Gastrocnemius medialis (tissue), 4 donors: ENCODE measurements around the gene WDR73. TPM values are rescaled to one million over a fixed set of nuclear protein-coding genes. Genes with fewer than 3 reads are reported as not detected.

Source experiments
- ATAC-seq, 2 donors: fragments of 150-250 bp; one replicate each; pipeline ENCODE4 v1.9.1; 2016
- DNase-seq, 2 donors: peaks; one replicate each; pipeline ENCODE4 v3.0.0-alpha.2; 2019
- H3K27ac ChIP-seq, 4 donors: fragments of 200-600 bp; sonication (generic); 1 replicate in 1 of 4; 2 replicates in 3 of 4; pipeline ENCODE4 v1.5.1; 2016 to 2018; ENCODE audit warnings: mild to moderate bottlenecking in 2 of 4, moderate library complexity in 1 of 4
- H3K27me3 ChIP-seq, 3 donors: fragments of 200-600 bp; sonication (generic) in 2 of 3; 1 replicate in 1 of 3; 2 replicates in 2 of 3; pipeline versions ENCODE4 v1.5.1 to v1.6.0; 2016 to 2019; ENCODE audit warnings: mild to moderate bottlenecking in 1 of 3, moderate library complexity in 1 of 3
- H3K36me3 ChIP-seq, 2 donors: fragments of 200-600 bp; sonication (generic) in 1 of 2; one replicate each; pipeline ENCODE4 v1.5.1; 2017 to 2018
- H3K4me1 ChIP-seq, 2 donors: fragments of 200-600 bp; sonication (generic) in 1 of 2; one replicate each; pipeline ENCODE4 v1.5.1; 2016 to 2017; ENCODE audit warnings: mild to moderate bottlenecking in 2 of 2
- H3K4me3 ChIP-seq, 4 donors: fragments of 200-600 bp; sonication (generic) in 3 of 4; 1 replicate in 1 of 4; 2 replicates in 3 of 4; pipeline ENCODE4 v1.5.1; 2016 to 2019; ENCODE audit warnings: mild to moderate bottlenecking in 2 of 4
- H3K9me3 ChIP-seq, 3 donors: fragments of 200-600 bp; sonication (generic) in 2 of 3; 1 replicate in 1 of 3; 2 replicates in 2 of 3; pipeline ENCODE4 v1.5.1; 2016 to 2019
- POLR2A ChIP-seq, 2 donors: fragments of 450-650 bp; IDR thresholded peaks; one replicate each; pipeline ENCODE4 v1.6.1; 2017; ENCODE audit warnings: antibody characterized with exemption in 2 of 2, mild to moderate bottlenecking in 2 of 2, moderate library complexity in 2 of 2
- in situ Hi-C, 4 donors: fragments of 200-750 bp; cut with MboI; loops; one replicate each; pipeline versions ENCODE4 v1.15.0 to v1.8.0; 2017; ENCODE audit warnings: low sequenced_read_pairs in 4 of 4
- intact Hi-C: fragments of 100-400 bp; cut with DNase I; formaldehyde crosslinking; loops from one replicate; pipeline ENCODE4 v1.15.1; 2023; ENCODE audit warnings: low total_unique reads
- total RNA-seq, 4 donors: library from RNA; depleted of rRNA; stranded (reverse); fragments of >200 nt; gene quantifications; one replicate each; pipeline versions ENCODE4 v1.1.0 to v1.2.3, GENCODE V29; 2016
- TF ChIP-seq, protein P1 (sequence below), 5 experiments: fragments of 450-650 bp in 3 of 5; fragments of 200-600 bp in 2 of 5; sonication (generic) in 2 of 5; IDR thresholded peaks in 4 of 5; conservative IDR thresholded peaks in 1 of 5; 1 replicate in 4 of 5; 2 replicates in 1 of 5; pipeline ENCODE4 v1.5.1; 2016 to 2019; ENCODE audit warnings: antibody characterized with exemption in 5 of 5, mild to moderate bottlenecking in 3 of 5, moderate library complexity in 3 of 5

The WDR73 gene
- total RNA-seq, 4 donors from 2014 or later: 6.7 to 11.7 (median 10.3) TPM

DNA sequence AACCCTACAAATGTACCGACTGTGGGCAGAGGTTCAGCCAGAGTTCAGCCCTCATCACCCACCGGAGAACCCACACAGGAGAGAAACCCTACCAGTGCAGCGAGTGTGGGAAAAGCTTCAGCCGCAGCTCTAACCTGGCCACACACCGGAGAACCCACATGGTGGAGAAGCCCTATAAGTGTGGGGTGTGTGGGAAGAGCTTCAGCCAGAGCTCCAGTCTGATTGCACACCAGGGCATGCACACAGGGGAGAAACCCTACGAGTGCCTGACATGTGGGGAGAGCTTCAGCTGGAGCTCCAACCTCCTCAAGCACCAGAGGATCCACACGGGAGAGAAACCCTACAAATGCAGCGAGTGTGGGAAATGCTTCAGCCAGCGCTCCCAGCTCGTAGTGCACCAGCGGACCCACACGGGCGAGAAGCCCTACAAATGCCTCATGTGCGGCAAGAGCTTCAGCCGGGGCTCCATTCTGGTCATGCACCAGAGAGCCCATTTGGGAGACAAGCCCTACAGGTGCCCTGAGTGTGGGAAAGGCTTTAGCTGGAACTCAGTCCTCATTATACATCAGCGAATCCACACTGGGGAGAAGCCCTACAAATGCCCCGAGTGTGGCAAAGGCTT, 32.6 kb downstream of the WDR73 start:
- no peak for ATAC-seq
- intact Hi-C loops: no loop called here
- in situ Hi-C loops: no loop called here

DNA sequence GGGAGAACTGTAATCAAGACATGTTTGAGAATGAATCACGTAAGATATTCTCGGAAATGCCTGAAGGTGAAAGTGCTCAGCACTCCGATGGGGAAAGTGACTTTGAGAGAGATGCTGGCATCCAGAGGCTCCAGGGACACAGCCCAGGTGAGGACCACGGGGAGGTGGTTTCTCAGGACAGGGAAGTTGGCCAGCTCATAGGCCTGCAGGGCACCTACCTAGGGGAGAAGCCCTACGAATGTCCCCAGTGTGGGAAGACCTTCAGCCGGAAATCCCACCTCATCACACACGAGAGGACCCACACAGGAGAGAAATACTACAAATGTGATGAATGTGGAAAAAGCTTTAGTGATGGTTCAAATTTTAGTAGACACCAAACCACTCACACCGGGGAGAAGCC, 33.5 kb downstream of the WDR73 start:
- Histone ChIP-seq H3K4me3 (no peak overlapping the region), H3K27me3 (no peaks in the 10 kb centered on the region), H3K4me1 (peaks cover 3 to 18% of the 10 kb centered on the region in 2 donors), H3K36me3 (peaks cover 3 to 31% of the 10 kb centered on the region in 2 donors), H3K9me3 (peaks cover 0 to 10% (median 8%) of the 10 kb centered on the region in 3 donors), H3K27ac (no peak overlapping the region)
- in situ Hi-C loops (no loop called here), intact Hi-C loops (no loop called here)
- ATAC-seq: no peak
- DNase-seq: no peak
- TF ChIP-seq, protein P1, sequence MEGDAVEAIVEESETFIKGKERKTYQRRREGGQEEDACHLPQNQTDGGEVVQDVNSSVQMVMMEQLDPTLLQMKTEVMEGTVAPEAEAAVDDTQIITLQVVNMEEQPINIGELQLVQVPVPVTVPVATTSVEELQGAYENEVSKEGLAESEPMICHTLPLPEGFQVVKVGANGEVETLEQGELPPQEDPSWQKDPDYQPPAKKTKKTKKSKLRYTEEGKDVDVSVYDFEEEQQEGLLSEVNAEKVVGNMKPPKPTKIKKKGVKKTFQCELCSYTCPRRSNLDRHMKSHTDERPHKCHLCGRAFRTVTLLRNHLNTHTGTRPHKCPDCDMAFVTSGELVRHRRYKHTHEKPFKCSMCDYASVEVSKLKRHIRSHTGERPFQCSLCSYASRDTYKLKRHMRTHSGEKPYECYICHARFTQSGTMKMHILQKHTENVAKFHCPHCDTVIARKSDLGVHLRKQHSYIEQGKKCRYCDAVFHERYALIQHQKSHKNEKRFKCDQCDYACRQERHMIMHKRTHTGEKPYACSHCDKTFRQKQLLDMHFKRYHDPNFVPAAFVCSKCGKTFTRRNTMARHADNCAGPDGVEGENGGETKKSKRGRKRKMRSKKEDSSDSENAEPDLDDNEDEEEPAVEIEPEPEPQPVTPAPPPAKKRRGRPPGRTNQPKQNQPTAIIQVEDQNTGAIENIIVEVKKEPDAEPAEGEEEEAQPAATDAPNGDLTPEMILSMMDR (IDR thresholded peaks at IDR 0.05 in 4 of 5, conservative IDR thresholded peaks at IDR 0.05 in 1 of 5): no peak
- no peak for TF ChIP-seq POLR2A (IDR thresholded peaks at IDR 0.05)

More for the DNA sequence above, 32.6 kb downstream of the WDR73 start:
- H3K9me3 ChIP-seq: peaks cover 0 to 10% (median 8%) of the 10 kb centered on the region in 3 donors
- no peak for DNase-seq
- no peak overlapping the region for H3K4me3 ChIP-seq
- H3K27ac ChIP-seq: no peak overlapping the region
- no peaks in the 10 kb centered on the region for H3K27me3 ChIP-seq
- peaks cover 3 to 18% of the 10 kb centered on the region in 2 donors for H3K4me1 ChIP-seq
- peaks cover 3 to 31% of the 10 kb centered on the region in 2 donors for H3K36me3 ChIP-seq
- TF ChIP-seq POLR2A (IDR thresholded peaks at IDR 0.05): no peak
- TF ChIP-seq, protein P1 (IDR thresholded peaks at IDR 0.05 in 4 of 5, conservative IDR thresholded peaks at IDR 0.05 in 1 of 5): no peak

DNA sequence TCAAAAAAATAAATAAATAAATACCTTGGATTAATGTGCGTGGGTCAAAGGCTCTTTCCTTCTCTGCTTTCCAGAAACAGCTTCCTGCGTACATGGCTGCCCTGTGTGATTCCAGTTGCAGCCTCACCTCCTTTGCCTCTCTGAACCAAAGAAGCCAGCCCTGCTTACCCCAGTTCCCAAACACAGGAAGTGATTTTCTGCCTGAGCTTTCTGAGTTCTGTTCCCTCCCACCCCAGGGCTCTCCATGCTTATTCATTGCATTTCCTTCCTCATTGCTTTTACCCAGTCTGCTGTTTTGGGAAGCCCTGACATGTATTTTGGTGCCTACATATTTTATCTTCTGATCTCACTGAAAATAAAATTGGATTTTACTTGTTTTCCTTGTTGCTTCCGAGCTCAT, 37.8 kb downstream of the WDR73 start:
- Histone ChIP-seq H3K27ac (peak overlapping the region in 1 of 4 donors; percentile 14), H3K9me3 (peaks cover 0 to 4% (median under 1%) of the 10 kb centered on the region in 3 donors), H3K27me3 (no peaks in the 10 kb centered on the region), H3K4me1 (peaks cover 3 to 18% of the 10 kb centered on the region in 2 donors), H3K36me3 (peaks cover 3 to 8% of the 10 kb centered on the region in 2 donors), H3K4me3 (no peak overlapping the region)
- in situ Hi-C loops (no loop called here), intact Hi-C loops (no loop called here)
- DNase-seq: no peak
- TF ChIP-seq, protein P1 (IDR thresholded peaks at IDR 0.05 in 4 of 5, conservative IDR thresholded peaks at IDR 0.05 in 1 of 5): no peak
- no peak for ATAC-seq

DNA sequence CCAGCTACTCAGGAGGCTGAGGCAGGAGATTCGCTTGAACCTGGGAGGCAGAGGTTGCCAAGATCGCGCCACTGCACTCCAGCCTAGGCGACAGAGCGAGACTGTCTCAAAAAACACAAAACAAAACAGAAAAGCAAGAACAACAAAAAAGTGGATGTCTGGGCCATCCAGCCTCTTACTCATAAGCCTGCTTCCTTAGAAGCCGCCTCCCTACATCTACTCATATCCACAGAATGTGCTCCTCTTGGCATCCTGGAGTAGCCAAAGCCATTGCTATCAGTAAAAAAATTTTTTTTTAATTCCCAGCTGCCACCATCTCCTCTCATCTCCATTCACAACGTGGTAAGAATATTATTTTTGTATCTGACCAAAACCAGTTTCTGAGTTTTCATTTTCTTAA, 42.5 kb downstream of the WDR73 start:
- intact Hi-C loops: no loop called here
- TF ChIP-seq, protein P1 (IDR thresholded peaks at IDR 0.05 in 4 of 5, conservative IDR thresholded peaks at IDR 0.05 in 1 of 5): no peak
- no peak for TF ChIP-seq POLR2A (IDR thresholded peaks at IDR 0.05)

More for the DNA sequence above, 42.5 kb downstream of the WDR73 start:
- H3K27me3 ChIP-seq: no peaks in the 10 kb centered on the region
- H3K27ac ChIP-seq: no peak overlapping the region
- DNase-seq: no peak
- no peaks in the 10 kb centered on the region for H3K9me3 ChIP-seq
- no peak overlapping the region for H3K4me3 ChIP-seq
- no peak for ATAC-seq
- H3K36me3 ChIP-seq: no peaks in the 10 kb centered on the region
- in situ Hi-C loops: no loop called here
- peaks cover 4 to 6% of the 10 kb centered on the region in 2 donors for H3K4me1 ChIP-seq
